ENCODE results near the gene MT1B.

DNA sequence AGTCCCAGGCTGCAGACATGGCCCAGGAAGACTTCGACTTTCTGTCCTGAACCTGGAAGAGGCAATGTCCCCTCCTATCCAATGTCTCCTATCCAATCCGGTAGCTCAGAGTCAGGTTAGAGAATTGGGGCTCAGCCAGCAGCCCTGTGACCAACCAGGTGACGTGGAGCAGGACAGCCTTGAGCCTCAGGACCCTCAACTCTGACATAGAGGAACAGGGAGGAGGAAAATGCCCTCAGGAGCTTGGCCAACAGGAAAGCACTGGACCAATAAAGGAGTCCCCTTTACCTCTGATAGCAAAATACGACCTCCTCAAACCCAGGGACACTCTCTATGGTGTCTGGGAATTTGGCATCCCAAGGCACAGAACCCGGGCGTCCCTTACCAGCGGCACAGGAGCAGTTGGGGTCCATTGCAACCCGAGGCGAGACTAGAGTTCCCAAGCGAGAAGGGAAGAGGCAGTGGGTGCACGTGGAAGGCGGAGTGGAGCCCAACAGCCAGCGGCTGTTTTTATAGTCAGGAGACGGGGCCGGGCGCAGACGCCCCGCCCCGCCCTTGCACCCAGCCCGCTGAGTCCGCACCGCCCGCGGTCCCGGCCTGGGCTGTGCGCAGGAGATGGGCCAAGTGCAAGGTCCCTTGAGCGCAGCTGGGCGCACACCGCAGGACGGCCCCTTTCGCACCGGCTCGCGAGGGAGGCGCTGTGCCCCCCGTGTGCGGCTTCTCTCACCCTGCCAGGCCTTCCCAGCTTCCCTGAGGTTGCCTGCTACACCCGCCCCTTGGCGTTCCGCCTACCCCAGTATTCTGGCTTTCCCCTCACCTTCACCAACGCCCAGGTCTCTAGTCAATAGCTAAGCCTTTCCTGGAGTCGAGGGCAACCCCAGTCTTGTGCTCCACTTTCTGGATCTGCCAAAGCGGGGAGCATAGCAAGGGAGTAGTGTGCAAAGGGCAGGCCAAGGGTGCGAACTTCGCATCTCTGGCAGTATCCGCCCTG, 16.2 kb downstream of the MT1B start, which contains the start of gene MT1G:
- TF ChIP-seq, protein P1, sequence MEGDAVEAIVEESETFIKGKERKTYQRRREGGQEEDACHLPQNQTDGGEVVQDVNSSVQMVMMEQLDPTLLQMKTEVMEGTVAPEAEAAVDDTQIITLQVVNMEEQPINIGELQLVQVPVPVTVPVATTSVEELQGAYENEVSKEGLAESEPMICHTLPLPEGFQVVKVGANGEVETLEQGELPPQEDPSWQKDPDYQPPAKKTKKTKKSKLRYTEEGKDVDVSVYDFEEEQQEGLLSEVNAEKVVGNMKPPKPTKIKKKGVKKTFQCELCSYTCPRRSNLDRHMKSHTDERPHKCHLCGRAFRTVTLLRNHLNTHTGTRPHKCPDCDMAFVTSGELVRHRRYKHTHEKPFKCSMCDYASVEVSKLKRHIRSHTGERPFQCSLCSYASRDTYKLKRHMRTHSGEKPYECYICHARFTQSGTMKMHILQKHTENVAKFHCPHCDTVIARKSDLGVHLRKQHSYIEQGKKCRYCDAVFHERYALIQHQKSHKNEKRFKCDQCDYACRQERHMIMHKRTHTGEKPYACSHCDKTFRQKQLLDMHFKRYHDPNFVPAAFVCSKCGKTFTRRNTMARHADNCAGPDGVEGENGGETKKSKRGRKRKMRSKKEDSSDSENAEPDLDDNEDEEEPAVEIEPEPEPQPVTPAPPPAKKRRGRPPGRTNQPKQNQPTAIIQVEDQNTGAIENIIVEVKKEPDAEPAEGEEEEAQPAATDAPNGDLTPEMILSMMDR (IDR thresholded peaks at IDR 0.05), result no peak
- no peak for TF ChIP-seq EP300 (IDR thresholded peaks at IDR 0.05)
- TF ChIP-seq POLR2A (IDR thresholded peaks at IDR 0.05), result no peak
